Epithelial cell of proximal tubule (primary cell): Measurements from ENCODE around the gene MIX23. TPM values are rescaled to one million over a fixed set of nuclear protein-coding genes. Genes with fewer than 3 reads are reported as not detected.

ENCODE experiments used
- DNase-seq: peaks from one replicate; pipeline ENCODE4 v3.0.0-alpha.2; 2011; ENCODE audit warnings: low read depth
- H3K4me3 ChIP-seq: 2 replicates; pipeline ENCODE4 v1.5.1; 2011; ENCODE audit warnings: low read depth, mild to moderate bottlenecking, low read length
- total RNA-seq: library from RNA; depleted of rRNA; stranded (reverse); fragments of >200 nt; gene quantifications from 2 replicates; pipeline ENCODE4 v1.2.3, GENCODE V29; 2015
- TF ChIP-seq, protein P1 (sequence below): conservative IDR thresholded peaks from 2 replicates; pipeline ENCODE4 v1.5.1; 2012; ENCODE audit warnings: low read depth, mild to moderate bottlenecking, low read length

Gene MIX23
- total RNA-seq, 1 donor from 2014 or later = 43.2 TPM

DNA sequence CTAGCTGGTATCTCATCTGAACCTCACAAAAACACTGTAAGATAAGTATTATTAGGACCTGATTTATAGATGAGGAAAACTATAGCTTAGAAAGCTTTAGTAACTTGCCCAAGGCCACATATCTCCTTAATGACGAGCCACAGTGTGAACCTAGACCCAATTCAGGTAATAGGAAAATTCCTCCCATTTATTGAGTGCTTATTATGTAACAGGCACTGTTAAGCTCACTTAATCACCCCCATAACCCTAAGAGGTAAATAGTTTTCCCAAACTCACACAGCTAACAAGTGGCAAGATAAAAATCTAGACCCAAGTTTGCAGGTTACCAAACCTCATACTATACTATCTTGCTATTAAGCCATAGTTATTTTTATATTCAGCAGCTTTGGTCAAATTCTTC, 24.9 kb upstream of the MIX23 start:
- no peak overlapping the region for H3K4me3 ChIP-seq
- TF ChIP-seq, protein P1, sequence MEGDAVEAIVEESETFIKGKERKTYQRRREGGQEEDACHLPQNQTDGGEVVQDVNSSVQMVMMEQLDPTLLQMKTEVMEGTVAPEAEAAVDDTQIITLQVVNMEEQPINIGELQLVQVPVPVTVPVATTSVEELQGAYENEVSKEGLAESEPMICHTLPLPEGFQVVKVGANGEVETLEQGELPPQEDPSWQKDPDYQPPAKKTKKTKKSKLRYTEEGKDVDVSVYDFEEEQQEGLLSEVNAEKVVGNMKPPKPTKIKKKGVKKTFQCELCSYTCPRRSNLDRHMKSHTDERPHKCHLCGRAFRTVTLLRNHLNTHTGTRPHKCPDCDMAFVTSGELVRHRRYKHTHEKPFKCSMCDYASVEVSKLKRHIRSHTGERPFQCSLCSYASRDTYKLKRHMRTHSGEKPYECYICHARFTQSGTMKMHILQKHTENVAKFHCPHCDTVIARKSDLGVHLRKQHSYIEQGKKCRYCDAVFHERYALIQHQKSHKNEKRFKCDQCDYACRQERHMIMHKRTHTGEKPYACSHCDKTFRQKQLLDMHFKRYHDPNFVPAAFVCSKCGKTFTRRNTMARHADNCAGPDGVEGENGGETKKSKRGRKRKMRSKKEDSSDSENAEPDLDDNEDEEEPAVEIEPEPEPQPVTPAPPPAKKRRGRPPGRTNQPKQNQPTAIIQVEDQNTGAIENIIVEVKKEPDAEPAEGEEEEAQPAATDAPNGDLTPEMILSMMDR = no peak
- no peak for DNase-seq

- TF ChIP-seq, protein P1 = no peak
- no peak for DNase-seq
- H3K4me3 ChIP-seq = no peak overlapping the region
Measured at GRCh38 chr3:122406198-122406597, 23.2 kb upstream of the MIX23 start.

GRCh38 chr3:122405015-122405414, 22.0 kb upstream of the MIX23 start:
- H3K4me3 ChIP-seq = no peak overlapping the region
- TF ChIP-seq, protein P1 = no peak
- DNase-seq = no peak

GRCh38 chr3:122403489-122403888, 20.5 kb upstream of the MIX23 start:
- DNase-seq = no peak
- TF ChIP-seq, protein P1 = no peak
- no peak overlapping the region for H3K4me3 ChIP-seq

DNA sequence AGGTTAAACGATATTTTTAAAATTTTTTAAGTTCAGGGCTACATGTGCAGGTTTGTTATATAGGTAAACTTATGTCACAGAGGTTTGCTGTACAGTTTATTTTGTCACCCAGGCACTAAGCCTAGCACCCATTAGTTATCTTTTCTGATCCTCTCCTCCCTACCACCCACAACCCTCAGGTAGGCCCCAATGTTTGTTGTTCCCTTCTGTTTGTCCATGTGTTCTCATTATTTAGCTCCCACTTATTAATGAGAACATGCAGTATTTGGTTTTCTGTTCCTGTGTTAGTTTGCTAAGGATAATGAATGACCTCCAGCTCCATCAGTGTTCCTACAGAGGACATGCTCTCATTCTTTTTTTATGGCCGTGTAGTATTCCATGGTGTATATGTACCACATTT, 15.9 kb upstream of the MIX23 start:
- H3K4me3 ChIP-seq = no peak overlapping the region
- TF ChIP-seq, protein P1 = no peak
- DNase-seq = no peak

- no peak for DNase-seq
- TF ChIP-seq, protein P1 = no peak
- H3K4me3 ChIP-seq = no peak overlapping the region
Measured at GRCh38 chr3:122397201-122397600, 14.2 kb upstream of the MIX23 start.

GRCh38 chr3:122396511-122396910, 13.5 kb upstream of the MIX23 start:
- TF ChIP-seq, protein P1 = no peak
- DNase-seq = no peak
- no peak overlapping the region for H3K4me3 ChIP-seq
